GM19463 (cell line): Measurements from ENCODE around the gene BCL3.
"Not testable (repeated sequence)": the region's sequence is repeated elsewhere in the genome, so short reads cannot be mapped to it uniquely, and the experiment has no call there.

ENCODE experiments used
- ATAC-seq: cut with Tn5 transposase; IDR thresholded peaks from one replicate; pipeline ENCODE4 v1.9.1; 2021; ENCODE audit warnings: mild to moderate bottlenecking, moderate library complexity; ENCODE audit not compliant: unreplicated experiment

BCL3 gene

DNA sequence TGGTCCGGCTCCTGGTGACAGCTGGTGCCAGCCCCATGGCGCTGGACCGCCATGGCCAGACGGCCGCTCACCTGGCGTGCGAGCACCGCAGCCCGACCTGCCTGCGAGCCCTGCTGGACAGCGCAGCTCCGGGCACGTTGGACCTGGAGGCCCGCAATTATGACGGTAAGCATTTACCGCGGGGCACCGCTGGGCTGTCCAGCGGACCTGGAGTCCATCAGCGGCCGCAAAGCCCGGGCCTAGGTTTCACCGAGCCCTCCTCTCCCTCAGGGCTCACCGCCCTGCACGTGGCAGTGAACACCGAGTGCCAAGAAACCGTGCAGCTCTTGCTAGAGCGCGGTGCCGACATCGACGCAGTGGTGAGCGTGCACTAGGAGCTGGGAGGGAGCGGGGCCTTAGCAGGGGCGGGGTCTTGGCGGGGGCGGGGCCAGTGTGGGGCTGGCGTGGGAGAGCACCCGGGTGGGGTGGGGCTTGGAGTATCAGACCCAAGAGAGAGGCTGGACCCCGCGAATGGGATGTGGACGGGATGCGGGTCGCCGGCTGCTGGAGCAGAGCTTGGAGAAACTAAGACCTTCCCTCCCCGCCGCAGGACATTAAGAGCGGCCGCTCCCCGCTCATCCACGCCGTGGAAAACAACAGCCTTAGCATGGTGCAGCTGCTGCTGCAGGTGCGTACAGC, 8.7 kb downstream of the BCL3 start:
- no peak for ATAC-seq

GRCh38 chr19:44757735-44758505, 9.4 kb downstream of the BCL3 start:
- ATAC-seq, result no peak

- no peak for ATAC-seq
Observed at GRCh38 chr19:44758596-44758995, 10.1 kb downstream of the BCL3 start.

DNA sequence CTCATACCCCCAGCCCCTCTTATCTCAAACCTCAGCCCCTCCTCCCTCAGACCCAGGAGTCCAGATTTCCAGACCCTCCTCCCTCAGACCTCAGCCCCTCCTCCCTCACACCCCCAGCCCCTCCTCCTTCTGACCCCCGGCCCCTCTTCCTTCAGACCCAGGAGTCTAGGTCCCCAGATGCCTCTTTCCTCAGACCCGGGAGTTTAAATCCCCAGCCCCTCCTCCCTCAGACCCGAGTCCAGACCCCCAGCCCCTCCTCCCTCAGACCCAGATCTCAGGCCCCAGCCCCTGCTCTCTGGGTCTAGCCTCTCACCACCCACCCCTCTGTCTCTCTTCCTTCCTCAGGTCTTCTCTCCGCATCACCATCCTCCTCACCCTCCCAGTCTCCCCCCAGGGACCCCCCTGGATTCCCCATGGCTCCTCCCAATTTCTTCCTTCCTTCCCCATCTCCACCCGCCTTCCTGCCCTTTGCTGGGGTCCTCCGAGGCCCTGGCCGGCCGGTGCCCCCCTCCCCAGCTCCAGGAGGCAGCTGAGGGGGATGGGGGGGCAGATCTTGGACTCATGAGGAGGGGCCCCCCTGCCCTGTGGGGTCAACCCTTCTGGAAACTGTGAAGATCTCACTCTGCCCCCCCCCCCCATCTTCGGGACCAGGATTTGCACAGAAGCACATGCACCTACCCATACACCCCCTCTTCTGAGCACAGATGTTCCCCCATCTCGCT, 10.7 kb downstream of the BCL3 start:
- ATAC-seq, result no peak

DNA sequence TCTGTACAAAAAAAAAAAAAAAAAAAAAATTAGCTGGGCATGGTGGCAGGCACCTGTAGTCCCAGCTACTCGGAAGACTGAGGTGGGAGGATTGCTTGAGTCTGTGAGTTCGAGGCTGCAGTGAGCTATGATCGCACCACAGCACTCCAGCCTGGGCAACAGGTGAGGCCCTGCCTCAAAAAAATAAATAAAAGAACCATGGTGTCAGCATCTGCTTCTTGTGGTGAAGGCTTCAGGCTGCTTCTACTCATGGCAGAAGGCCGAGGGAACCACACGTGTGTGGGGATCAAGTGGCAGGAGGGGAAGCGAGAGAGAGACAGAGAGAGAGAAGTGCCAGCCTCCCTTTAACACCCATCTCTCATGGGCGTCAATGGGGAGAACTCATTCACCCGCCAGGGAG, 13.5 kb downstream of the BCL3 start:
- no peak for ATAC-seq

DNA sequence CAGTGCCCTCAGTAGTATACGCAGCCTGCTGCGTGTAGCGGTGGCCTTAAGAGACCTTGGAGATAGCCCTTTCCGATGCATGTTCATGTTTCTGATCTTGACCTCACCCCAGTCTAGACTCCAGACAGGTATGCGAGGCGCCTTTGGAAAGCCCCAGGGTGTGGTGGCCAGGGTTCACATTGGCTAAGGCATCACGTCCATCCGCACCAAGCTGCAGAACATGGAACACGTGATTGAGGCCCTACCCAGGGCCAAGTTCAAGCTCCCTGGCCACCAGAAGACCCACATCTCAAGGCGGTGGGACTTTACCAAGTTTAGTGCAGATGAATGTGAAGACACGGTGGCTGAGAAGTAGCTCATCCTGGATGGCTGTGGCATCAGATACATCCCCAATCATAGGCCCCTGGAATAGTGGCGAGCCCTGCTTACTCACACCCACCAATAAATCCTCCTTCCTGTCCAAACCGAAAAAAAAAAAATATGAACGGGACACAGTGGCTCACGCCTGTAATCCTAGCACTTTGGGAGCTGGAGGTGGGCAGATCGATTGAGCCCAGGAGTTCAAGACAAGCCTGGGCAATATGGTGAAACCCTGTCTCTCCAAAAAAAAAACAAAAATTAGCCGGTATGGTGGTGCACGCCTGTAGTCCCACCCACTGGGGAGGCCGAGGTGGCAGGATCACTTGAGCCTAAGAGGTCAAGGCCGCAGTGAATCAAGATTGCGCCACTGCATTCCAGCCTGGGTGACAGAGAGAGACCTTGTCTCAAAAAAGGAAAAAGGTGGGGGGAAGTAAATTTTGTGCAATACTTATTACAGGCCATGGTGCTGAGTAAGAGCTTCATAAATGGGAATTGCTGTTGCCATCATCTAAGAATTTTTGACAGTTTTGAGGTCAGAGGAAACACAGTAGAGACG, 16.8 kb downstream of the BCL3 start:
- ATAC-seq, result no peak

DNA sequence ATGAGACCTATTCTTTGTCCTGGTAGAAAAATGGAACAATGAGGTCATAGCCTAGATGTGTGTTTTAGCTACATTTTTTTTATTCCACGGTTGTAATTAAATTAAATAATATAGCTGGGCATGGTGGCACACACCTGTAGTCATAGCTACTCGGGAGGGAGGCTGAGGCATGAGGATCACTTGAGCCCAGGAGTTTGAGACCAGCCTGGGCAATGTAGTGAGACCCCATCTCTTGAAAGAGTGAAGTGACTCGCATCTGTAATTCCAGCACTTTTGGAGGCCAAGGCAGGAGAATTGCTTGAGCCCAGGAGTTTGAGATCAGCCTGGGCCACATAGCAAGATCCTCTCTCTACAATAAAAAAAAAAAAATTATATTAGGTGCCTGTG, 17.4 kb downstream of the BCL3 start:
- ATAC-seq, result no peak

GRCh38 chr19:44767295-44768180, 19.0 kb downstream of the BCL3 start:
- no peak for ATAC-seq

DNA sequence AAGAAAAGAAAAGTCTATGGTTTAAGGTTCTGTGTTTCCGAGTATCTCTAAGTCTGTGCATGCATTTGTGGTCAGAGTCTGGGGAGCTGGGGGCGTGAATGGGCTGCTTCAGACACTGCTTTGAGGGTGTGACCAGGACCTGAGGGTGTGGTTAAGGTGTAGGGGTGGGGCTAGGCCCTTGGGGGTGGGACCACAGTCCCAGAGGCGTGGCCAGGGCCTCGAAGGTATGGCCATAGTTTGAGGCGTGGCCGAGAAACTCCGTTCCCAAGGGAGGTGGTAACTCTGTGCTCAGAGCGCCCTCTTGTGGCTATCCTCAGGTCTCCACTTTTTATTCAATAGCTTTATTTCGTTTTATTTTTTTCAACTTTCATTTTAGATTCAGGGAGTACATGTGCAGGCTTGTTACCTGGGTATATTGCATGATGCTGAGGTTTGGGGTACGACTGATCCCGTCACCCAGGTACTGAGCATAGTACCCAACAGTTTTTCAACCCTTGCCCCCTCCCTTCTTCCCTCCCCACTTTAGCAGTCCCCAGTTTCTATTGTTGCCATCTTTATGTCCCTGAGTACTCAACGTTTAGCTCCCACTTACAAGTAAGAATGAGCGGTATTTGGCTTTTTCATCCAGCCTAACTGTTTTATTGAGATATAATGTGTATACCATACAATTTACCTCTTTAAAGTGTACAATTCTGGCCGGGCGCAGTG, 22.2 kb downstream of the BCL3 start:
- peak; percentile 93 for ATAC-seq

- not testable (repeated sequence) for ATAC-seq
Observed at GRCh38 chr19:44772144-44772543, 23.6 kb downstream of the BCL3 start.

GRCh38 chr19:44772959-44773358, 24.5 kb downstream of the BCL3 start:
- no peak for ATAC-seq

GRCh38 chr19:44775676-44776240, 27.2 kb downstream of the BCL3 start:
- no peak for ATAC-seq

- ATAC-seq, result no peak
Observed at GRCh38 chr19:44776402-44777096, 28.0 kb downstream of the BCL3 start.

- ATAC-seq, result no peak
Observed at GRCh38 chr19:44777715-44778347, 29.3 kb downstream of the BCL3 start, which contains the start of gene CBLC. Gene CBLC (plus strand): TSS chr19:44777890. CDS start chr19:44777932, 42 bp downstream.

DNA sequence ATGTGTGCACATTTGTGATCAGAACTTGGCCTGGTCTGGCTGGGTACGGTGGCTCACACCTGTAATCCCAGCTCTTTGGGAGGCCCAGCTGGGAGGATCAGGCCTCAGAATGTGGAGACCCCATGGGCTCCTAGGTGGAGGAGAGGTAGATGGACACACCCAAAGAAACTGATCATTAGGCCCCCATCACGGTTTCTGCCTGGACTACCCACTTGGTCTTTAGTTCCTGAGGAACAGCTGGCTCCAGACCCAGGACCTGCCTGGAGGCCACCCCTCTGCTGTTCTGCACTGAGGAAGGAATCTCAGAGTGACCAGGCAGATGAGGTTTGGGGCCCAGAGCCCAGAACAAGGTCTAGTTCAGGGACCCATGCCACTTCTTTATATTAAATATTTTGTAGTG, 30.6 kb downstream of the BCL3 start:
- no peak for ATAC-seq

- ATAC-seq, result not testable (repeated sequence)
Observed at GRCh38 chr19:44781694-44782093, 33.2 kb downstream of the BCL3 start.

DNA sequence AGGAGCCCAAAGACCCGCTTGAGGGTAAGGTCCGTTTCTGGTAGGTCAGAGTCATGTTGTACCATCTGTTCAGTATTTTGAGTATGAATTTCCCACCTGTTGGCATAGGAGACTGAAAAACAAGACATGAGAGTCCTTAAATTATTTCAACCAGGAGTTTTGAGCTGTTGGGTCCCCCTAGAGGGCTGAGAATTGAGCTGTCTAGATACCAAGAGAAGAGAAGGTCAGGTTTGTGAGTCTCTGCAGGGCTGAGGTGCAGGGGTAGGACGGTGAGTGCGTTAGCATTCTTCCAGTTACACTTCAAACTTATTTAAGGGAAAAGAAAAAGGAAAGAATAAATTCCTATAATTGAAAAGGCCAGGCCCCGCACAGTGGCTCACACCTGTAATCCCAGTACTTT, 34.2 kb downstream of the BCL3 start:
- ATAC-seq, result no peak

GRCh38 chr19:44783545-44783944, 35.0 kb downstream of the BCL3 start:
- ATAC-seq, result no peak
